ENCODE results near the gene BTBD9. TPM values are rescaled to one million over a fixed set of nuclear protein-coding genes. Genes with fewer than 3 reads are reported as not detected.

The BTBD9 gene
- total RNA-seq, 1 donor from 2014 or later = 24.1 TPM

- DNase-seq (ENCODE audit: extremely low spot score in 2 of 2) = no peak
- Histone ChIP-seq H3K27me3 (no peaks in the 10 kb centered on the region), H3K27ac (no peak overlapping the region), H3K9me3 (no peaks in the 10 kb centered on the region), H3K4me3 (no peak overlapping the region), H3K4me1 (no peaks in the 10 kb centered on the region), H3K36me3 (no peaks in the 10 kb centered on the region)
- no peak for TF ChIP-seq POLR2AphosphoS5 (IDR thresholded peaks at IDR 0.05; ENCODE audit: insufficient read depth in 1 of 2, low read depth in 1 of 2)
- no peak for TF ChIP-seq POLR2A (IDR thresholded peaks at IDR 0.05)
- TF ChIP-seq CTCF (IDR thresholded peaks at IDR 0.05) = no peak
- intact Hi-C loops (cut with DNase I) = no loop called here
Measured at GRCh38 chr6:38599261-38599660, 40.5 kb downstream of the BTBD9 start.

GRCh38 chr6:38593998-38594665 lies 45.6 kb downstream of the BTBD9 start:
- Histone ChIP-seq H3K9me3 (no peaks in the 10 kb centered on the region), H3K27ac (no peak overlapping the region), H3K36me3 (peaks cover 0 to 10% of the 10 kb centered on the region in 2 donors), H3K27me3 (no peaks in the 10 kb centered on the region), H3K4me3 (no peak overlapping the region), H3K4me1 (no peaks in the 10 kb centered on the region)
- no peak for TF ChIP-seq CTCF (IDR thresholded peaks at IDR 0.05)
- no peak for TF ChIP-seq POLR2AphosphoS5 (IDR thresholded peaks at IDR 0.05; ENCODE audit: insufficient read depth in 1 of 2, low read depth in 1 of 2)
- TF ChIP-seq POLR2A (IDR thresholded peaks at IDR 0.05) = no peak
- no peak for DNase-seq (ENCODE audit: extremely low spot score in 2 of 2)
- intact Hi-C loops (cut with DNase I) = no loop called here

- H3K4me1 ChIP-seq = no peaks in the 10 kb centered on the region
- DNase-seq (ENCODE audit: extremely low spot score in 2 of 2) = no peak
- H3K9me3 ChIP-seq = no peaks in the 10 kb centered on the region
- no peak overlapping the region for H3K27ac ChIP-seq
- H3K27me3 ChIP-seq = no peaks in the 10 kb centered on the region
- no peak for TF ChIP-seq POLR2AphosphoS5 (IDR thresholded peaks at IDR 0.05; ENCODE audit: insufficient read depth in 1 of 2, low read depth in 1 of 2)
- no peak for TF ChIP-seq CTCF (IDR thresholded peaks at IDR 0.05)
- no peak for TF ChIP-seq POLR2A (IDR thresholded peaks at IDR 0.05)
- intact Hi-C loops (cut with DNase I) = no loop called here
- no peak overlapping the region for H3K4me3 ChIP-seq
- H3K36me3 ChIP-seq = peaks cover 0 to 10% of the 10 kb centered on the region in 2 donors
Measured at GRCh38 chr6:38593409-38593808, 46.3 kb downstream of the BTBD9 start.

- no peaks in the 10 kb centered on the region for H3K4me1 ChIP-seq
- intact Hi-C loops (cut with DNase I) = no loop called here
- H3K9me3 ChIP-seq = no peaks in the 10 kb centered on the region
- peaks cover 0 to 10% of the 10 kb centered on the region in 2 donors for H3K36me3 ChIP-seq
- DNase-seq (ENCODE audit: extremely low spot score in 2 of 2) = no peak
- H3K4me3 ChIP-seq = no peak overlapping the region
- no peaks in the 10 kb centered on the region for H3K27me3 ChIP-seq
- H3K27ac ChIP-seq = no peak overlapping the region
- TF ChIP-seq POLR2A (IDR thresholded peaks at IDR 0.05) (no peak), CTCF (IDR thresholded peaks at IDR 0.05) (no peak)
Measured at GRCh38 chr6:38591439-38591838, 48.3 kb downstream of the BTBD9 start.

GRCh38 chr6:38589367-38589720 lies 50.4 kb downstream of the BTBD9 start:
- DNase-seq (ENCODE audit: extremely low spot score in 2 of 2) = no peak
- Histone ChIP-seq H3K36me3 (peaks cover 0 to 10% of the 10 kb centered on the region in 2 donors), H3K9me3 (no peaks in the 10 kb centered on the region), H3K27me3 (no peaks in the 10 kb centered on the region), H3K4me1 (no peaks in the 10 kb centered on the region), H3K4me3 (no peak overlapping the region), H3K27ac (no peak overlapping the region)
- intact Hi-C loops (cut with DNase I) = no loop called here
- no peak for TF ChIP-seq CTCF (IDR thresholded peaks at IDR 0.05)
- no peak for TF ChIP-seq POLR2AphosphoS5 (IDR thresholded peaks at IDR 0.05; ENCODE audit: insufficient read depth in 1 of 2, low read depth in 1 of 2)
- no peak for TF ChIP-seq POLR2A (IDR thresholded peaks at IDR 0.05)

All from vagina (tissue), 2 donors.